HepG2 (cell line): ENCODE results near the gene ANKRD52. TPM values are rescaled to one million over a fixed set of nuclear protein-coding genes. Genes with fewer than 3 reads are reported as not detected.
A peak's percentile ranks its signal among the peaks of the same experiment; 100 is the strongest.

ENCODE experiments used
- ARID5B ChIP-seq: IDR thresholded peaks from 2 replicates; pipeline ENCODE4 v1.4.0; 2020; ENCODE audit warnings: mild to moderate bottlenecking, missing genetic modification reagents
- ATF7-NPFF ChIP-seq: sonication (generic); formaldehyde crosslinking; IDR thresholded peaks from 2 replicates; pipeline ENCODE4 v1.8.1; 2023; ENCODE audit warnings: mild to moderate bottlenecking, low read depth, missing genetic modification reagents, moderate library complexity
- CSRNP1 ChIP-seq: sonication (generic); formaldehyde crosslinking; IDR thresholded peaks from 2 replicates; pipeline ENCODE4 v1.8.1; 2023; ENCODE audit warnings: mild to moderate bottlenecking, missing genetic modification reagents
- DNMT3B ChIP-seq: conservative IDR thresholded peaks from 2 replicates; pipeline ENCODE4 v1.6.1; 2016; ENCODE audit warnings: missing biosample characterization, control low read depth
- ESRRA ChIP-seq: sonication (generic); formaldehyde crosslinking; IDR thresholded peaks from 2 replicates; pipeline ENCODE4 v1.5.1; 2020; ENCODE audit warnings: mild to moderate bottlenecking, low read depth, missing genetic modification reagents
- GMEB2 ChIP-seq: IDR thresholded peaks from 2 replicates; pipeline ENCODE4 v1.6.1; 2016; ENCODE audit warnings: missing biosample characterization, missing genetic modification reagents, low read depth
- HNF1B ChIP-seq: sonication (generic); formaldehyde crosslinking; IDR thresholded peaks from 2 replicates; pipeline ENCODE4 v1.5.1; 2020; ENCODE audit warnings: mild to moderate bottlenecking, moderate library complexity, missing genetic modification reagents
- NCOR1 ChIP-seq: fragments of 200-600 bp; sonication (generic); IDR thresholded peaks from 2 replicates; pipeline ENCODE4 v1.7.0; 2017; ENCODE audit warnings: antibody characterized with exemption, low read length, borderline replicate concordance
- NR2F1 ChIP-seq, 2 experiments: fragments of 450-650 bp in 1 of 2; formaldehyde crosslinking in 1 of 2; IDR thresholded peaks; 2 replicates each; pipeline versions ENCODE4 v1.5.0 to v1.6.1; 2016 to 2020; ENCODE audit warnings: mild to moderate bottlenecking in 1 of 2, missing compliant biosample characterization in 1 of 2, missing genetic modification reagents in 1 of 2, moderate library complexity in 1 of 2
- TBL1XR1 ChIP-seq: fragments of 150-350 bp; IDR thresholded peaks from 2 replicates; pipeline ENCODE4 v1.6.1; 2014; ENCODE audit warnings: borderline replicate concordance, low read length; ENCODE audit not compliant: partially characterized antibody
- THAP7 ChIP-seq: sonication (generic); formaldehyde crosslinking; IDR thresholded peaks from 2 replicates; pipeline ENCODE4 v1.8.1; 2023; ENCODE audit warnings: mild to moderate bottlenecking, missing genetic modification reagents
- THRA ChIP-seq: sonication (generic); formaldehyde crosslinking; IDR thresholded peaks from 2 replicates; pipeline ENCODE4 v1.4.0; 2020; ENCODE audit warnings: missing genetic modification reagents, borderline replicate concordance
- ZNF335 ChIP-seq: sonication (generic); formaldehyde crosslinking; IDR thresholded peaks from 2 replicates; pipeline ENCODE4 v1.4.0; 2020; ENCODE audit warnings: missing genetic modification reagents
- ZNF468 ChIP-seq: sonication (generic); formaldehyde crosslinking; IDR thresholded peaks from 2 replicates; pipeline ENCODE4 v1.8.0; 2022; ENCODE audit warnings: mild to moderate bottlenecking, moderate library complexity, missing genetic modification reagents
- ZNF83 ChIP-seq: sonication (generic); formaldehyde crosslinking; IDR thresholded peaks from 2 replicates; pipeline ENCODE4 v1.4.0; 2020; ENCODE audit warnings: missing genetic modification reagents, mild to moderate bottlenecking, borderline replicate concordance
- polyA plus RNA-seq, 8 experiments: library from polyadenylated mRNA; depleted of rRNA in 3 of 8; stranded (reverse) in 7 of 8; unstranded in 1 of 8; fragments of >200 nt; fragmentation: Illumina TruSeq in 4 of 8; extraction: Trizol in 4 of 8; gene quantifications; 2 replicates each; pipeline versions ENCODE4 v1.2.1 to v1.2.3, GENCODE V29; 2011 to 2016; ENCODE audit warnings: low read depth in 4 of 8, missing spikeins in 1 of 8, mixed read lengths in 1 of 8; ENCODE audit not compliant: insufficient read depth in 1 of 8
- total RNA-seq, 5 experiments: library from RNA; depleted of rRNA; stranded (reverse); fragments of >200 nt; fragmentation: Illumina TruSeq; extraction: Trizol; gene quantifications; 2 replicates each; pipeline ENCODE4 v1.2.3, GENCODE V29; 2016; ENCODE audit warnings: low read depth in 1 of 5

ANKRD52 gene
- total and polyA plus RNA-seq, 2 of the 13 experiments (the other 11 are each of a cell fraction or from before 2014, with no cell fraction given) = 7.8 to 9.2 TPM

- no peak for TF ChIP-seq CSRNP1
- TF ChIP-seq NR2F1 (CRISPR knock-in tag; IDR thresholded peaks at IDR 0.05) = peak; percentile 69 to 87; a peak in 2 of 4 replicates
- no peak for TF ChIP-seq DNMT3B (CRISPR knock-in tag)
- TF ChIP-seq THRA (CRISPR knock-in tag) = peak; percentile 99
- peak; percentile 4; the same call in 1 of the 2 replicates for TF ChIP-seq ZNF335 (CRISPR knock-in tag)
- no peak for TF ChIP-seq GMEB2 (CRISPR knock-in tag)
- TF ChIP-seq ATF7-NPFF (CRISPR knock-in tag) = no peak
- TF ChIP-seq ZNF468 (CRISPR knock-in tag) = no peak
- TF ChIP-seq ARID5B (CRISPR knock-in tag) = 0 out of 2 replicates have a peak, but pooled peaks have one; percentile 26
- TF ChIP-seq THAP7 (CRISPR knock-in tag) = no peak
- TF ChIP-seq ESRRA (CRISPR knock-in tag) = peak; percentile 83
- peak; percentile 16 for TF ChIP-seq TBL1XR1
- no peak for TF ChIP-seq HNF1B (CRISPR knock-in tag)
- TF ChIP-seq ZNF83 (CRISPR knock-in tag) = no peak
- TF ChIP-seq NCOR1 = peak; percentile 78
Measured at GRCh38 chr12:56267443-56268071, 9.4 kb upstream of the ANKRD52 start (continued).
